ENCODE measurements around the gene PVR. TPM values are rescaled to one million over a fixed set of nuclear protein-coding genes. Genes with fewer than 3 reads are reported as not detected.

PVR gene
- polyA plus RNA-seq, 1 of the 3 experiments (the other 2 are of a cell fraction), result 90.8 TPM

DNA sequence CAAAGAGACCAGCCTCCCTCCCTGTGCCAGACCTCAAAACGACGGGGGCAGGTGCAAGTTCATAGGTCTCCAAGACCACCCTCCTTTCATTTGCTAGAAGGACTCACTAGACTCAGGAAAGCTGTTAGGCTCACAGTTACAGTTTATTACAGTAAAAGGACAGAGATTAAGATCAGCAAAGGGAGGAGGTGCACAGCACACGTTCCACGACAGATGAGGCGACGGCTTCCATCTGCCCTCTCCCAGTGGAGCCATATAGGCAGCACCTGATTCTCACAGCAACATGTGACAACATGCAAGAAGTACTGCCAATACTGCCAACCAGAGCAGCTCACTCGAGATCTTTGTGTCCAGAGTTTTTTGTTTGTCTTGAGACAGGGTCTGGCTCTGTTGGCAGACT, 18.2 kb downstream of the PVR start:
- H2AFZ ChIP-seq (ENCODE audit: low read depth), result no peak overlapping the region
- no peaks in the 10 kb centered on the region for H3K9me2 ChIP-seq
- no peak for TF ChIP-seq JUND (IDR thresholded peaks at IDR 0.05)
- no peak for TF ChIP-seq RFX5 (IDR thresholded peaks at IDR 0.05; ENCODE audit: low read length)
- TF ChIP-seq NFIC (IDR thresholded peaks at IDR 0.05; ENCODE audit: borderline replicate concordance), result no peak
- no peak for TF ChIP-seq FOSL2 (IDR thresholded peaks at IDR 0.05; ENCODE audit: borderline replicate concordance, low read depth)
- TF ChIP-seq, protein P1, sequence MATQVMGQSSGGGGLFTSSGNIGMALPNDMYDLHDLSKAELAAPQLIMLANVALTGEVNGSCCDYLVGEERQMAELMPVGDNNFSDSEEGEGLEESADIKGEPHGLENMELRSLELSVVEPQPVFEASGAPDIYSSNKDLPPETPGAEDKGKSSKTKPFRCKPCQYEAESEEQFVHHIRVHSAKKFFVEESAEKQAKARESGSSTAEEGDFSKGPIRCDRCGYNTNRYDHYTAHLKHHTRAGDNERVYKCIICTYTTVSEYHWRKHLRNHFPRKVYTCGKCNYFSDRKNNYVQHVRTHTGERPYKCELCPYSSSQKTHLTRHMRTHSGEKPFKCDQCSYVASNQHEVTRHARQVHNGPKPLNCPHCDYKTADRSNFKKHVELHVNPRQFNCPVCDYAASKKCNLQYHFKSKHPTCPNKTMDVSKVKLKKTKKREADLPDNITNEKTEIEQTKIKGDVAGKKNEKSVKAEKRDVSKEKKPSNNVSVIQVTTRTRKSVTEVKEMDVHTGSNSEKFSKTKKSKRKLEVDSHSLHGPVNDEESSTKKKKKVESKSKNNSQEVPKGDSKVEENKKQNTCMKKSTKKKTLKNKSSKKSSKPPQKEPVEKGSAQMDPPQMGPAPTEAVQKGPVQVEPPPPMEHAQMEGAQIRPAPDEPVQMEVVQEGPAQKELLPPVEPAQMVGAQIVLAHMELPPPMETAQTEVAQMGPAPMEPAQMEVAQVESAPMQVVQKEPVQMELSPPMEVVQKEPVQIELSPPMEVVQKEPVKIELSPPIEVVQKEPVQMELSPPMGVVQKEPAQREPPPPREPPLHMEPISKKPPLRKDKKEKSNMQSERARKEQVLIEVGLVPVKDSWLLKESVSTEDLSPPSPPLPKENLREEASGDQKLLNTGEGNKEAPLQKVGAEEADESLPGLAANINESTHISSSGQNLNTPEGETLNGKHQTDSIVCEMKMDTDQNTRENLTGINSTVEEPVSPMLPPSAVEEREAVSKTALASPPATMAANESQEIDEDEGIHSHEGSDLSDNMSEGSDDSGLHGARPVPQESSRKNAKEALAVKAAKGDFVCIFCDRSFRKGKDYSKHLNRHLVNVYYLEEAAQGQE (IDR thresholded peaks at IDR 0.05; ENCODE audit: low read depth, low read length), result no peak
- TF ChIP-seq FOXM1 (IDR thresholded peaks at IDR 0.05; ENCODE audit: low read depth), result no peak
- no peak for TF ChIP-seq TAF1 (IDR thresholded peaks at IDR 0.05; ENCODE audit: borderline replicate concordance, low read depth, low read length)
- no peak for TF ChIP-seq ELF1 (IDR thresholded peaks at IDR 0.05)
- no peak for TF ChIP-seq RAD21 (IDR thresholded peaks at IDR 0.05; ENCODE audit: low read length)
- TF ChIP-seq, protein P2, sequence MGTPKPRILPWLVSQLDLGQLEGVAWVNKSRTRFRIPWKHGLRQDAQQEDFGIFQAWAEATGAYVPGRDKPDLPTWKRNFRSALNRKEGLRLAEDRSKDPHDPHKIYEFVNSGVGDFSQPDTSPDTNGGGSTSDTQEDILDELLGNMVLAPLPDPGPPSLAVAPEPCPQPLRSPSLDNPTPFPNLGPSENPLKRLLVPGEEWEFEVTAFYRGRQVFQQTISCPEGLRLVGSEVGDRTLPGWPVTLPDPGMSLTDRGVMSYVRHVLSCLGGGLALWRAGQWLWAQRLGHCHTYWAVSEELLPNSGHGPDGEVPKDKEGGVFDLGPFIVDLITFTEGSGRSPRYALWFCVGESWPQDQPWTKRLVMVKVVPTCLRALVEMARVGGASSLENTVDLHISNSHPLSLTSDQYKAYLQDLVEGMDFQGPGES (IDR thresholded peaks at IDR 0.05; ENCODE audit: low read depth, low read length), result no peak
- TF ChIP-seq EP300 (IDR thresholded peaks at IDR 0.05; ENCODE audit: borderline replicate concordance in 1 of 2, low read depth in 1 of 2, low read length in 1 of 2), result no peak
- no peak for TF ChIP-seq EZH2phosphoT487 (IDR thresholded peaks at IDR 0.05; ENCODE audit: borderline replicate concordance, low read depth)
- TF ChIP-seq, protein P3, sequence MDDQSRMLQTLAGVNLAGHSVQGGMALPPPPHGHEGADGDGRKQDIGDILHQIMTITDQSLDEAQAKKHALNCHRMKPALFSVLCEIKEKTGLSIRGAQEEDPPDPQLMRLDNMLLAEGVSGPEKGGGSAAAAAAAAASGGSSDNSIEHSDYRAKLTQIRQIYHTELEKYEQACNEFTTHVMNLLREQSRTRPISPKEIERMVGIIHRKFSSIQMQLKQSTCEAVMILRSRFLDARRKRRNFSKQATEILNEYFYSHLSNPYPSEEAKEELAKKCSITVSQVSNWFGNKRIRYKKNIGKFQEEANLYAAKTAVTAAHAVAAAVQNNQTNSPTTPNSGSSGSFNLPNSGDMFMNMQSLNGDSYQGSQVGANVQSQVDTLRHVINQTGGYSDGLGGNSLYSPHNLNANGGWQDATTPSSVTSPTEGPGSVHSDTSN (IDR thresholded peaks at IDR 0.05), result no peak
- TF ChIP-seq FOXJ3 (CRISPR knock-in tag; IDR thresholded peaks at IDR 0.05), result no peak
- TF ChIP-seq TCF12 (IDR thresholded peaks at IDR 0.05), result no peak
- no peak for TF ChIP-seq MXI1 (IDR thresholded peaks at IDR 0.05; ENCODE audit: low read depth, low read length)
- no peak for TF ChIP-seq RCOR1 (IDR thresholded peaks at IDR 0.05; ENCODE audit: low read length)
- H3K36me3 ChIP-seq (replicated peaks in 1 of 2; ENCODE audit: control insufficient read depth in 1 of 2, insufficient read depth in 2 of 2, low read length in 1 of 2), result peaks cover 35 to 40% of the 10 kb centered on the region in 2 experiments
- H3K4me1 ChIP-seq (ENCODE audit: control insufficient read depth in 1 of 2, insufficient read depth in 2 of 2, low read depth in 1 of 2, low read length in 1 of 2), result no peaks in the 10 kb centered on the region
- H4K20me1 ChIP-seq (ENCODE audit: insufficient read depth), result no peaks in the 10 kb centered on the region
- H3K9me3 ChIP-seq, result no peaks in the 10 kb centered on the region
- CTCF ChIA-PET, result interaction anchor here (0.7 to 12.3 kb wide), 7 partner anchors 27 to 122 kb away, joined by 3 to 148 read pairs (median 4); no protein-coding TSS in a partner anchor
- H3K4me2 ChIP-seq, result no peak overlapping the region
- H3K4me3 ChIP-seq (ENCODE audit: low read depth in 2 of 2, low read length in 1 of 2), result no peak overlapping the region
- WGBS (ENCODE audit: low lambda C conversion rate), result 89% methylated on average over 7 of the region's 7 CpGs
- H3K9ac ChIP-seq, result no peak overlapping the region
- H3K27ac ChIP-seq (ENCODE audit: low read depth in 2 of 2, low read length in 1 of 2), result no peak overlapping the region
- no peak for DNase-seq
- peaks cover 30% of the 10 kb centered on the region for H3F3A ChIP-seq (replicated peaks; ENCODE audit: insufficient read depth)
- H3K79me2 ChIP-seq (ENCODE audit: insufficient read depth), result no peaks in the 10 kb centered on the region; the same call in 1 of the 2 replicates
- H3K27me3 ChIP-seq (ENCODE audit: insufficient read depth), result no peaks in the 10 kb centered on the region
- POLR2A ChIA-PET, result interaction anchor here (0.6 kb wide), 1 partner anchor 301 kb away, joined by 3 read pairs; no protein-coding TSS in a partner anchor

All from SK-N-SH (cell line).